Activated CD4-positive, alpha-beta T cell treated with anti-CD3 and anti-CD28 coated beads, Interleukin-2, Interleukin-6, amounts not matched to agents 100 ng/mL and 50 ng/mL, durations not matched to agents 16 hours and 8 hours (primary cell): Measurements from ENCODE around the gene PRIMPOL.
"Not testable (repeated sequence)": the region's sequence is repeated elsewhere in the genome, so short reads cannot be mapped to it uniquely, and the experiment has no call there.

Experiments
- DNase-seq: peaks from one replicate; pipeline ENCODE4 v3.0.0-alpha.2; 2020

The PRIMPOL gene

GRCh38 chr4:184641451-184641850, 8.1 kb upstream of the PRIMPOL start:
- DNase-seq, result no peak

- DNase-seq, result peak; percentile 40
These were observed 5.8 kb upstream of the PRIMPOL start for GRCh38 chr4:184643731-184644130.

GRCh38 chr4:184644553-184645307, 4.8 kb upstream of the PRIMPOL start:
- peak; percentile 58 for DNase-seq

- no peak for DNase-seq
These were observed 3.5 kb upstream of the PRIMPOL start for GRCh38 chr4:184645904-184646610.

- no peak for DNase-seq
These were observed 2.1 kb upstream of the PRIMPOL start for GRCh38 chr4:184647266-184648053.

GRCh38 chr4:184648054-184648312, 1.6 kb upstream of the PRIMPOL start:
- DNase-seq, result no peak

- DNase-seq, result peak; percentile 57
These were observed 1.1 kb upstream of the PRIMPOL start for GRCh38 chr4:184648313-184649025.

GRCh38 chr4:184649971-184650855, 675 bp downstream of the PRIMPOL start:
- peak; percentile 32 for DNase-seq

GRCh38 chr4:184651899-184652298, 2.4 kb downstream of the PRIMPOL start:
- no peak for DNase-seq

GRCh38 chr4:184652681-184653080, 3.1 kb downstream of the PRIMPOL start:
- DNase-seq, result not testable (repeated sequence)

GRCh38 chr4:184653650-184654049, 4.1 kb downstream of the PRIMPOL start:
- no peak for DNase-seq

- DNase-seq, result no peak
These were observed 6.6 kb downstream of the PRIMPOL start for GRCh38 chr4:184655889-184656869.

GRCh38 chr4:184657144-184657543, 7.6 kb downstream of the PRIMPOL start:
- no peak for DNase-seq

GRCh38 chr4:184657820-184658219, 8.3 kb downstream of the PRIMPOL start:
- DNase-seq, result not testable (repeated sequence)

- no peak for DNase-seq
These were observed 11.4 kb downstream of the PRIMPOL start for GRCh38 chr4:184660978-184661377.

GRCh38 chr4:184662236-184662635, 12.7 kb downstream of the PRIMPOL start:
- DNase-seq, result no peak

- peak; percentile 24 for DNase-seq
These were observed 15.1 kb downstream of the PRIMPOL start for GRCh38 chr4:184664445-184665210.

GRCh38 chr4:184666670-184667069, 17.1 kb downstream of the PRIMPOL start:
- DNase-seq, result no peak

GRCh38 chr4:184668096-184668495, 18.6 kb downstream of the PRIMPOL start:
- no peak for DNase-seq

GRCh38 chr4:184668511-184669114, 19.1 kb downstream of the PRIMPOL start:
- peak; percentile 66 for DNase-seq
